Prostate gland (tissue), 2 donors: ENCODE results near the gene USP40. TPM values are rescaled to one million over a fixed set of nuclear protein-coding genes. Genes with fewer than 3 reads are reported as not detected.

Source experiments
- DNase-seq: peaks from one replicate; pipeline ENCODE4 v3.0.0-alpha.2; 2019; ENCODE audit warnings: low spot score
- H3K27ac ChIP-seq, 2 donors: fragments of 200-600 bp; sonication (generic); 2 replicates each; pipeline ENCODE4 v1.5.1; 2017 to 2019
- H3K27me3 ChIP-seq: fragments of 200-600 bp; sonication (generic); replicated peaks from 2 replicates; pipeline ENCODE4 v1.5.1; 2019; ENCODE audit not compliant: insufficient read depth
- H3K36me3 ChIP-seq, 2 donors: fragments of 200-600 bp; sonication (generic); 1 replicate in 1 of 2; 2 replicates in 1 of 2; pipeline versions ENCODE4 v1.5.1 to v1.8.1; 2017 to 2019
- H3K4me1 ChIP-seq: fragments of 200-600 bp; sonication (generic); replicated peaks from 2 replicates; pipeline ENCODE4 v1.5.1; 2019
- H3K4me3 ChIP-seq, 2 donors: fragments of 200-600 bp; sonication (generic); 2 replicates each; pipeline ENCODE4 v1.5.1; 2017 to 2019
- H3K9me3 ChIP-seq: fragments of 200-600 bp; sonication (generic); 2 replicates; pipeline ENCODE4 v1.5.1; 2017
- CTCF ChIP-seq, 4 experiments: fragments of 200-600 bp in 2 of 4; fragments of 450-650 bp in 2 of 4; sonication (generic) in 2 of 4; IDR thresholded peaks; 1 replicate in 3 of 4; 2 replicates in 1 of 4; pipeline ENCODE4 v1.5.1; 2016 to 2019; ENCODE audit warnings: antibody characterized with exemption in 4 of 4, mild to moderate bottlenecking in 2 of 4, moderate library complexity in 2 of 4
- POLR2A ChIP-seq: fragments of 450-650 bp; IDR thresholded peaks from one replicate; pipeline ENCODE4 v1.6.1; 2016; ENCODE audit warnings: antibody characterized with exemption, mild to moderate bottlenecking
- POLR2AphosphoS5 ChIP-seq: sonication (generic); formaldehyde crosslinking; IDR thresholded peaks from one replicate; pipeline ENCODE4 v1.6.1; 2017; ENCODE audit warnings: antibody characterized with exemption
- WGBS: methylation state at CpG from one replicate; pipeline ENCODE4 v1.1.5; 2018; 5-methylcytosine and 5-hydroxymethylcytosine counted together
- intact Hi-C: fragments of 100-400 bp; cut with DNase I; formaldehyde crosslinking; loops from one replicate; pipeline ENCODE4 v1.14.2; 2022
- total RNA-seq, 2 donors: library from RNA; depleted of rRNA; stranded (reverse); fragments of >200 nt; gene quantifications; one replicate each; pipeline ENCODE4 v1.1.0, GENCODE V29; 2016

USP40 gene
- total RNA-seq, 2 donors from 2014 or later: 45.1 to 50.2 TPM

GRCh38 chr2:233450864-233451575, 115.6 kb downstream of the USP40 start:
- Histone ChIP-seq H3K36me3 (peaks cover 0 to 3% of the 10 kb centered on the region in 2 donors), H3K27me3 (no peaks in the 10 kb centered on the region), H3K27ac (no peak overlapping the region), H3K9me3 (no peaks in the 10 kb centered on the region), H3K4me1 (no peaks in the 10 kb centered on the region), H3K4me3 (no peak overlapping the region)
- TF ChIP-seq CTCF (IDR thresholded peaks at IDR 0.05) (no peak), POLR2A (no peak), POLR2AphosphoS5 (no peak)
- 93% methylated on average over 22 of the region's 22 CpGs for WGBS
- intact Hi-C loops: no loop called here
- DNase-seq: no peak

- Histone ChIP-seq H3K4me3 (no peak overlapping the region), H3K27ac (no peak overlapping the region), H3K9me3 (no peaks in the 10 kb centered on the region), H3K36me3 (peaks cover 0 to 3% of the 10 kb centered on the region in 2 donors), H3K27me3 (no peaks in the 10 kb centered on the region), H3K4me1 (no peaks in the 10 kb centered on the region)
- 92% methylated on average over 33 of the region's 33 CpGs for WGBS
- TF ChIP-seq POLR2A (no peak), POLR2AphosphoS5 (no peak), CTCF (IDR thresholded peaks at IDR 0.05) (no peak)
- intact Hi-C loops: no loop called here
- DNase-seq: no peak
Observed at GRCh38 chr2:233449921-233450863, 116.4 kb downstream of the USP40 start.

DNA sequence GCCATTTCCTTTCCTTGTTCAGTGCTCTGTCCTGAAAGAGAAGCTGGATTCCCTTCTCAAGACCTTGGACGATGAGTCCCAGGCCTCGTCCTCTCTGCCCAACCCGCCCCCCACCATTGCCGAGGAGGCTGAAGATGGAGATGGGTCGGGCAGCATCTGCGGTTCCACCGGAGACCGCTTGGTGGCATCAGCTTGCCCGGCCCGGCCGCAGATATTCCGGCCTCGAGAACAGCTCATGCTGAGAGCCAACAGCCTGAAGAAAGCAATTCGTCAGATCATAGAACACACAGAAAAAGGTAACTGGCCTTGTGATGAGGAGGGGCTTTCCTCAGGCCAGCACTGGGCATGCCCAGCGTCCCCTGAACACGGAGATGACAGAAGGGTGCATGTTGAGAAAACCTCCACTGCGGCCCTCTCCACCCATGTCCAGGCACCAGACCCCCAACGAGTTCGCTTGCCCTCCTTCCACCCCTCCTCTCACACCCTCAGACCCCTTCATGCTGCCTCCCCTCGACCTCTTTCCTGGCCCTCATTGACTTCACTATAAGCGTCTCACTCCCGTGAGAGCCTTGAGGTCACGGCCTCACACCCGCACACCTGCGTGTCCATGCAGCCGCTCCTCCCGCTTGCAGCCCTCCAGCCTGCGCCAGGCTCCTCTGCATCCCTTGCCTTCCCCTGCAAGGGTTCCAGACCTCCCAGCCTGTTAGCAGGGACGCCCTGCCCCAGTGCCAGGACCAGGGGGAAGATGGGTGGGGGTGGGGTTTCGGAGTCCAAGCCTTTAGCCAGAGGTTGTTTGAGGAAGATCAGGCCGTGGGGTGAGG, 117.3 kb downstream of the USP40 start:
- no peak overlapping the region for H3K4me3 ChIP-seq
- WGBS: 74% methylated on average over 31 of the region's 31 CpGs
- no peak overlapping the region for H3K27ac ChIP-seq
- peaks cover 0 to 3% of the 10 kb centered on the region in 2 donors for H3K36me3 ChIP-seq
- no peaks in the 10 kb centered on the region for H3K27me3 ChIP-seq
- H3K9me3 ChIP-seq: no peaks in the 10 kb centered on the region
- peak; percentile 27 to 81 (median 60) for TF ChIP-seq CTCF (IDR thresholded peaks at IDR 0.05)
- TF ChIP-seq POLR2AphosphoS5: peak; percentile 20
- TF ChIP-seq POLR2A: no peak
- H3K4me1 ChIP-seq: no peaks in the 10 kb centered on the region
- intact Hi-C loops: no loop called here
- DNase-seq: peak; percentile 38

- Histone ChIP-seq H3K4me1 (no peaks in the 10 kb centered on the region), H3K9me3 (no peaks in the 10 kb centered on the region), H3K27ac (no peak overlapping the region), H3K4me3 (no peak overlapping the region), H3K27me3 (no peaks in the 10 kb centered on the region), H3K36me3 (peaks cover 0 to 3% of the 10 kb centered on the region in 2 donors)
- no peak for TF ChIP-seq POLR2A
- TF ChIP-seq POLR2AphosphoS5: no peak
- no peak for TF ChIP-seq CTCF (IDR thresholded peaks at IDR 0.05)
- WGBS: 88% methylated on average over 4 of the region's 4 CpGs
- no peak for DNase-seq
- intact Hi-C loops: no loop called here
Observed at GRCh38 chr2:233448575-233448974, 118.0 kb downstream of the USP40 start.
